SKM-1 treated with dmso at 0.1 percent for 144 hours (cell line): ENCODE results near the gene ALS2.

ENCODE experiments used
- DNase-seq: peaks from one replicate; lab custom pipeline; 2025; ENCODE audit not compliant: unreplicated experiment; lab: John Stamatoyannopoulos, UW

ALS2 gene

GRCh38 chr2:201758234-201758633 is 22.5 kb downstream of the ALS2 start:
- no peak for DNase-seq

DNA sequence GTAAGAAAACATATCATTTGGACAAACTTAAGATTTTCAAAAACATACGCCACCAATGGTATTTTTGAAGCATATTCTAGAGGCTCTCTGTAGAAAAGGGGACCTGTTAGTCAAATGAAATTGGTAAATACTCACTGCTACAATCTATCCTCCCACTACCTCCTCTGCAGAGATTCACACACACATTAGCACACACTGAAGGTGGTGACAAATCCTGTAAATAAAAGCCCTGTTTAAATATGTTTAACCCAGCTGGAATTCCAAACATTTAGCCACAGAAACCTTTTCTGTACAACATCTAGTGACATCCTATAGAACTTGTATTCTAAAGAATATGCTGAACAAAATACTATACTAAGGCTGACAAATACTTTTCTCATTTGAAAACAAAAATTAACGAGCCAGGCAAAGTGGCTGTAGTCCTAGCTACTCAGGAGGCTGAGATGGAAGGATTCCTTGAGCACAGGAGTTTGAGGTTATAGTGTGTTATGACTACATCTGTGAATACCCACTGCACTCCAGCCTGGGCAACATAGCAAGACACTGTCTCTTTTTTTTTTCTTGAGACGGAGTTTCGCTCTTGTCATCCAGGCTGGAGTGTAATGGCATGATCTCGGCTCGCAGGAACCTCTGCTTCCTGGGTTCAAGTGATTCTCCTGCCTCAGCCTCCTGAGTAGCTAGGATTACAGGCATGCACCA is 25.9 kb downstream of the ALS2 start:
- DNase-seq, result no peak

- DNase-seq, result no peak
Observed at GRCh38 chr2:201751566-201751965, 29.2 kb downstream of the ALS2 start.

GRCh38 chr2:201746551-201746950 is 34.2 kb downstream of the ALS2 start:
- DNase-seq, result no peak

- no peak for DNase-seq
Observed at GRCh38 chr2:201735486-201735885, 45.2 kb downstream of the ALS2 start.

- no peak for DNase-seq
Observed at GRCh38 chr2:201734111-201734510, 46.6 kb downstream of the ALS2 start.

DNA sequence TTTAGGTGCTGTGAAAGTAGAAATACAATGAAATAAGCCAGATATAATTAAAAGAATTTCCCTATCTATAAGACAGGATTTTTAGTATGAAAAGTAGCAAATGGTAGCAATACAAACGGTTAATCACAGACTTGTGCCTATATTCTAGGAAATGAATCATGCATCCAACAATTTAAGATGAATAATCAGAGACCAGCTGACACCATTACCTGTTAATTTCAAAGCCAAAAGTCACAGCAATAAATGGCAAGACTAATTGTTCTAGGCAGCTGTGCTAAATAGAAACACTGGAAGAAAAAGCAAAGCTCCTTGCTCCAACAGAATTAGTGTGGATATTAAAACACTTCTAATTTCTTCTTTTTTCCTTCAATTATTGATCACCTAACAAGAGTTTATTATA is 47.2 kb downstream of the ALS2 start:
- DNase-seq, result no peak

DNA sequence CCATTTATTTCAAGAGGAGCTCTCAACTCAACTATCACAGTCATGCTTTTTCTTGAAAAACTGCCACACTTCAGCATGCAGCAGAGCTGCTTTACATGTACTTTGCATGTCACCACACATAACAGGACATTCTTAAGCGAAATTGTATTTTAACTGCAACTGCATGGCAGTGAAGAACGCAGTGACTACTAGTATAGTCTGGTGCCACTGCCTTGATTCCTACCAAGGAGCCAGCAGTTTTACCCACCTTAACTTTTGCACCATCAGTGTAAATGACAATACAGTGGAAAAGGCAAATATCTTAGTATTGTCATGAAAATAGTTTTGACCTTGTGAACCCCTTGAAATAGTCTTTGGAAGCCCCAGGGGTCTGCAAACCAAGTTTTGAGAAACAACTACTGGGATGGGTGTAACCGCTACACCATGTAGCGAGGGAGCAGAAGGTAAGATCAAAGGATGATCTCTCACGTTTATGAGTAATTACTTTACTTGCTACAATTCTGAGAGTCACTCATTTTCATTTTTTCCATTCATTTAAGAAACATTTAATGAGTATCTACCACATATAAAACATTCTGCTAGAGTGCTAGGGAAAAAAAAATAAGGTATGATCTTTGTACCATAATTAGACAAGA is 50.0 kb downstream of the ALS2 start:
- DNase-seq, result no peak

DNA sequence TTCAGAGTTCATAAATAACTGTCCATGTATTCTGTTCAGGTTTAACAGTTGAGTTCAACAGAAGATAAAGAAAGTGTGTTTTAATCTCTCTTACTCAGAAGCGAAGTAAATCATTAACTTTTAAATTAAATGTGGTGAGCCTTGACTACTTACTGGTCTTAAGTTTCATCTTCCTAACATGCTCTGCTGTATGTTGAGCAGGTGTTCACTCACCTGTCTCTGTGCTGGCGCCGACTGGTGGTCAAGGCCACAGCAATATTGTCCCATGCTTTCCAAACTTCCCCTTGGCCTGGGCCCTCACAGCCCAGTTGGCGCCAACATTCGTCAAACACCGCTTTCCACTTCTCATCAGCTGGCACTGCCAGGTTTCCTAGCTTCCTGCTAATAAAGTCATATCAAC is 65.3 kb downstream of the ALS2 start:
- no peak for DNase-seq

- DNase-seq, result no peak
Observed at GRCh38 chr2:201712726-201713125, 68.0 kb downstream of the ALS2 start.

GRCh38 chr2:201709747-201710146 is 71.0 kb downstream of the ALS2 start:
- DNase-seq, result no peak

DNA sequence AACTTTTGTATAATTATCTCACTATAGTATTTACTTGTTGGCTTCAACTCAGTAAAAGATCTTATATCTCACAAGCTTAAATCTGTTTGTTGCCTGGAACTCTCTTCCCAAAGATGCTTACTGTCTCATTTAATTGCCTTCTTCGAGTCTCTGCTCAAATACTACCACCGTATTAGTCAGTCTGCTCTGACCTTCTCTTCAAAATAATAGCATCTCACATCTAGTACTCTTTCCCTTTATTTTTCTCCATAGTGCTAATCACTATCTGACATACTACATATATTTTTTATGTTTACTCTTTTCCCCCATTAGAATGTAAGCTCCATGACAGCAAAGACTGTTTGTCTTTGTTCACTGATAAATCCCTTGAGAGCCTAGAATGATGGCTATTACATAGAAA is 71.7 kb downstream of the ALS2 start:
- no peak for DNase-seq

- no peak for DNase-seq
Observed at GRCh38 chr2:201707753-201708152, 73.0 kb downstream of the ALS2 start.

GRCh38 chr2:201707142-201707541 is 73.6 kb downstream of the ALS2 start:
- no peak for DNase-seq

DNA sequence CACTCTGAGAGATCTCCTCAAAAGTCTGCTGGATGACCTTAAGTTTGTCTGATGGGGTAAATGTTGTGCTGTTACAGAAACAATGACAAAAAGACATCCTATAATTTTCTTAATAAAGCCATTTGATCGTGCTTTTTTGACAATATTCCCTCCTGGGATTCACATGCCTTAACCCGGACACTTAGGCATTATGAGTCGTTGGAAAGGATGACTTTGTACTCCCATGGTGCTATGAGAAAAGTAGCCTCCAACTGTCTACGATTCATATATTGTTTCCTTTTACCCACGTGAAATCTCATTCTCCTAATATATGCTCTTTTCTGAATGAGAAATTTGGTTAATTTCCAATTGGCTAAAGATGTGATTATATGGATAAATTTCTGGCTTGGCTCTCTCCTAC is 76.2 kb downstream of the ALS2 start:
- DNase-seq, result no peak

DNA sequence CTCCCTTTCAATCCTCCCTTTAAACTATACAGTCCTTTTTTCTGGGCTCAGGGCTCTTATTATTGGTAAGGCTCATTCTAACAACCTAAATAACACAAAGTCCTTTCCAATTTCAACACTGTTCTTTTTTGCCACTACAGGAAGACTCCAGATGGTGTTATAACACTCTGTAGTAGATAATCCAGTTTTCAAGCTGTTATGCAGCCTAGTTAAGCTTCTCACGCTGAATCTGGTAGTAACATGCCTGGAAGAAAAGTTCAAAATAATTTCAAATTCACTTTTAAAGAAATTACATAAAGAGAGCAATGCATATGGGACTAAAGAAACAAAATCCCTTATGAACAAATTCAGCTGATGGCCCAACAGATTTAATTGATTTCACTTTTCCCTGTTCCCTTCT is 79.1 kb downstream of the ALS2 start:
- no peak for DNase-seq

DNA sequence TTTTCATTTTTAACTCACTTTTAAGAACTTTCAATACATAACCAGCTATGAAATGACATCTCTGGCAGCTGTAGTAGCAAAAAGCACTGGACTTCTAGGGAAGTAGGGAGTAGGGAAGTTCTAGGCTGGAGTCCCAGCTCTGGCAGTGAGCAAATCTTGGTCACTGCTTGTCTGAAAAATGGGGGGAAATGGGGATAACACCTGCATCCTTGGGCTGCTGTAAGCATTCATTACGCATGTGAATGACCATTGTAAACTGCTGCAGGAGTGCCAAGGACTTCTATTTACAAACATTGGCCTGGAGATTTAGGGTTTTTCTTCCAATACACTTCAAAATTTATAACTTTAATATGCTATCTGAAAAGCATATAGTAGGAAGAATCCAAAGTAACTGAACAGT is 81.3 kb downstream of the ALS2 start:
- no peak for DNase-seq

DNA sequence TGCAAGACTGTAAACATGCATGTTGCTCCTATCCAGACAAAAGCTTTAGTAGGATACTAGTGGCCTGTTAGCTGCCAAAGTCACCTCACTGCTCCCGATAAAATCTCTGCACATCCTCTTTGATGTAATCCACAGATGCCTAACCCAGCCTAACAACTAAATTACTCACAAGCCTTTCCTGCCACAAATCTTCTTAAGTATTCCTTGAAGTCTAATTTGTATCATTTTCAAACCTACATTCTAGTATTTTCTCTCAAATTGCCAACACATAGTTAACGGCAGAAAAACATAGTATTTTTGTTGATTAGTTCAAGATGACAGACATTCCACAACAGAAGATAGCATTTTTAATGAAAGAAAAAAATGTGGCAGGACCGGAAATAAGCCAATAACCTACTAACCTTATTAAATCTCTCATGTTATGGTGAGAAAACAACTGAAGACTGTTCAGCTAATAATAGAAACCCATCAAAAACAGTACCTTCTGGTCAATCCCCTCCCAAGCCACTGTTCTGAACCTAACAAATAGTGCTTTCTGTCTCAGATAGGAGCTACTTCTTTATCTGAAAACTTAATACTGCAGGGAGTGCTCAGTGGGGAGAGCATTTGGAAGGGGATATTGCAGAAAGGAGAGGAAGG is 82.0 kb downstream of the ALS2 start, which contains the start of gene MPP4:
TSS of gene MPP4 (minus strand) at position 57 of the 639 bp plus-strand sequence. CDS start 4,690 bp downstream, outside the sequence.
- DNase-seq, result no peak

DNA sequence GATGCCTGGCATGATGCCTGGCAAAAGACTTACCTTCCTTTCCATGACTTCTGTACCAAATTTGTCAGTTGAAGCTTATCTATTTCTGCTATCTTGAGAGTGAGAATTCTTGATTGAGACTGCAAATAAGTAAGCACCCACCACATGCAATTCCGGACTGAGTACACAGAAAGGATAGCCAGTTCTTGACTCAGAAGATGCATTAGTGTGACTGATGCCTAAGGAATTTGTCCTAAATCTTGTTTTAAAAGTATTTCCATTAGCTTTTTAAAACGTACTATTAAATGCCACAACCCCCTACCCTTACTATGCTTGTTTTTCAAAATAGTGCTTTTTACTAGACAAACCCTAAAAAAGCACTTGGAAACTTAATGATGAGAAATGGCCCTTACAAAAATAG is 82.8 kb downstream of the ALS2 start:
- DNase-seq, result no peak

GRCh38 chr2:201696151-201696659 is 84.5 kb downstream of the ALS2 start:
- DNase-seq, result no peak

GRCh38 chr2:201685156-201685555 is 95.6 kb downstream of the ALS2 start:
- DNase-seq, result no peak

DNA sequence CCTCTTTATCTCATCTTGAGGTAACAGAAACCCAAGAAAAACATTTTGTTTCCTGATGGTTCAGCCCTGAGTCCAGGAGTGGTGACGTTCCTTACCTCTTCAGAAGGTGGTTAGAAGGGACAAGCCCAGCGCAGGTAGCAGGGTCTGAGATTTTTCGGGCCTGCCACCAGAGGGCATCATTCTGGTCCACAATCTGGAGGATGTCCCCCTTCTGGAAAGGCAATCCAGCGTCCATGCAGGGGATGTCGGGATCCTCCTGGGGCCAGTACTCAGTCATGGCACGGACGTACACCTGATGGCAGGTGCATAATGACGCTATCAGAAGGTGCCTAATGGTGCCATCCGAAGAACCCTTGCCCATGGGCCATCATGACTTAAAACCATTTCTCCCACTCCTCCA is 100.0 kb downstream of the ALS2 start:
- DNase-seq, result peak; percentile 3
